CD14-positive monocyte (primary cell): ENCODE results near the gene EMILIN1. TPM values are rescaled to one million over a fixed set of nuclear protein-coding genes. Genes with fewer than 3 reads are reported as not detected.

Source experiments
- DNase-seq, 3 donors: peaks; one replicate each; pipeline ENCODE4 v3.0.0-alpha.2; 2011 to 2022
- H2AFZ ChIP-seq: 2 replicates; pipeline ENCODE4 v1.6.0; 2012; ENCODE audit warnings: mild to moderate bottlenecking, low read depth, low read length, inconsistent platforms; ENCODE audit not compliant: insufficient read depth, poor library complexity, severe bottlenecking
- H3K27ac ChIP-seq, 2 donors: 1 replicate in 1 of 2; 2 replicates in 1 of 2; pipeline ENCODE4 v1.5.1; 2012 to 2013; ENCODE audit warnings: low read length in 2 of 2, control low read depth in 1 of 2, inconsistent platforms in 1 of 2, low read depth in 1 of 2, mild to moderate bottlenecking in 1 of 2
- H3K27me3 ChIP-seq, 2 donors: one replicate each; pipeline versions ENCODE4 v1.6.0 to v1.6.1; 2011 to 2013; ENCODE audit warnings: low read length in 2 of 2; ENCODE audit not compliant: control insufficient read depth in 2 of 2, insufficient read depth in 2 of 2
- H3K36me3 ChIP-seq, 2 donors: replicated peaks in 1 of 2; 1 replicate in 1 of 2; 2 replicates in 1 of 2; pipeline versions ENCODE4 v1.5.1 to v1.6.1; 2012 to 2013; ENCODE audit warnings: low read length in 2 of 2, control low read depth in 1 of 2, inconsistent platforms in 1 of 2, mild to moderate bottlenecking in 1 of 2; ENCODE audit not compliant: insufficient read depth in 2 of 2, control insufficient read depth in 1 of 2
- H3K4me1 ChIP-seq, 2 donors: 1 replicate in 1 of 2; 2 replicates in 1 of 2; pipeline versions ENCODE4 v1.5.1 to v1.6.1; 2012 to 2013; ENCODE audit warnings: low read length in 2 of 2, control low read depth in 1 of 2, inconsistent platforms in 1 of 2, mild to moderate bottlenecking in 1 of 2, moderate library complexity in 1 of 2; ENCODE audit not compliant: insufficient read depth in 2 of 2, control insufficient read depth in 1 of 2
- H3K4me2 ChIP-seq: replicated peaks from 2 replicates; pipeline ENCODE3; 2012; ENCODE audit warnings: low read length, moderate library complexity, mild to moderate bottlenecking; ENCODE audit not compliant: poor library complexity, severe bottlenecking; ENCODE audit errors: extremely low read depth
- H3K4me3 ChIP-seq, 3 experiments: fragments of 200-600 bp in 1 of 3; sonication (generic) in 1 of 3; replicated peaks in 1 of 3; 1 replicate in 2 of 3; 2 replicates in 1 of 3; pipeline ENCODE4 v1.5.1; 2011 to 2013; ENCODE audit warnings: low read length in 3 of 3, mild to moderate bottlenecking in 3 of 3, control low read depth in 2 of 3, low read depth in 2 of 3, inconsistent platforms in 1 of 3, moderate library complexity in 1 of 3
- H3K79me2 ChIP-seq: 2 replicates; pipeline ENCODE4 v1.6.0; 2012; ENCODE audit warnings: mild to moderate bottlenecking, control low read depth, inconsistent platforms, low read length, moderate library complexity; ENCODE audit not compliant: insufficient read depth
- H3K9ac ChIP-seq: 2 replicates; pipeline ENCODE4 v1.6.0; 2017; ENCODE audit warnings: low read length, mild to moderate bottlenecking; ENCODE audit not compliant: insufficient read depth, poor library complexity, severe bottlenecking
- H3K9me3 ChIP-seq, 2 donors: replicated peaks in 1 of 2; 1 replicate in 1 of 2; 2 replicates in 1 of 2; pipeline versions ENCODE4 v1.5.1 to v1.6.1; 2012 to 2013; ENCODE audit warnings: low read length in 2 of 2, control low read depth in 1 of 2; ENCODE audit not compliant: control insufficient read depth in 1 of 2, insufficient read depth in 1 of 2
- H4K20me1 ChIP-seq: 2 replicates; pipeline ENCODE4 v1.6.0; 2012; ENCODE audit warnings: mild to moderate bottlenecking, low read length, control low read depth, moderate library complexity; ENCODE audit not compliant: insufficient read depth
- H3K27ac Mint-ChIP-seq, 7 donors: one replicate each; pipeline ENCODE4 v1.8.0; 2020; ENCODE audit warnings: mild to moderate bottlenecking in 7 of 7, mixed read lengths in 7 of 7, moderate library complexity in 6 of 7, inconsistent platforms in 2 of 7
- H3K27me3 Mint-ChIP-seq, 3 donors: one replicate each; pipeline ENCODE4 v1.8.0; 2021 to 2022; ENCODE audit warnings: low read depth in 3 of 3, mild to moderate bottlenecking in 3 of 3, mixed read lengths in 3 of 3, moderate library complexity in 3 of 3, inconsistent platforms in 1 of 3
- H3K36me3 Mint-ChIP-seq, 2 donors: one replicate each; pipeline ENCODE4 v1.8.0; 2020; ENCODE audit warnings: mixed read lengths in 2 of 2, inconsistent platforms in 1 of 2, mild to moderate bottlenecking in 1 of 2
- H3K4me1 Mint-ChIP-seq: one replicate; pipeline ENCODE4 v1.8.0; 2020; ENCODE audit warnings: mild to moderate bottlenecking, mixed read lengths
- H3K4me3 Mint-ChIP-seq, 2 donors: one replicate each; pipeline ENCODE4 v1.8.0; 2020; ENCODE audit warnings: mild to moderate bottlenecking in 2 of 2, mixed read lengths in 2 of 2, moderate library complexity in 1 of 2
- H3K9me3 Mint-ChIP-seq, 7 donors: one replicate each; pipeline ENCODE4 v1.8.0; 2020 to 2022; ENCODE audit warnings: mixed read lengths in 7 of 7, mild to moderate bottlenecking in 6 of 7, moderate library complexity in 6 of 7, inconsistent platforms in 2 of 7
- WGBS: methylation state at CpG from one replicate; pipeline ENCODE4 v1.1.5; 2013; ENCODE audit warnings: missing lambda C conversion rate; ENCODE audit not compliant: insufficient coverage; 5-methylcytosine and 5-hydroxymethylcytosine counted together
- intact Hi-C, 2 donors: fragments of 100-400 bp; cut with micrococcal nuclease; formaldehyde crosslinking; loops; one replicate each; pipeline versions ENCODE4 v1.15.0 to v1.15.1; 2023
- polyA plus RNA-seq, 3 donors: library from polyadenylated mRNA; depleted of rRNA in 1 of 3; unstranded in 2 of 3; stranded (reverse) in 1 of 3; fragments of 300-500 nt in 2 of 3; fragments of >200 nt in 1 of 3; fragmentation: Illumina TruSeq in 2 of 3; gene quantifications; 1 replicate in 2 of 3; 2 replicates in 1 of 3; pipeline ENCODE4 v1.2.3, GENCODE V29; 2012 to 2021
- TF ChIP-seq, protein P1 (sequence below): fragments of 200-600 bp; IDR thresholded peaks from one replicate; pipeline ENCODE4 v1.8.0; 2022; ENCODE audit warnings: antibody characterized with exemption, mild to moderate bottlenecking

The EMILIN1 gene
- polyA plus RNA-seq, 3 donors: 0.43 to 1.0 (median 0.44) TPM

DNA sequence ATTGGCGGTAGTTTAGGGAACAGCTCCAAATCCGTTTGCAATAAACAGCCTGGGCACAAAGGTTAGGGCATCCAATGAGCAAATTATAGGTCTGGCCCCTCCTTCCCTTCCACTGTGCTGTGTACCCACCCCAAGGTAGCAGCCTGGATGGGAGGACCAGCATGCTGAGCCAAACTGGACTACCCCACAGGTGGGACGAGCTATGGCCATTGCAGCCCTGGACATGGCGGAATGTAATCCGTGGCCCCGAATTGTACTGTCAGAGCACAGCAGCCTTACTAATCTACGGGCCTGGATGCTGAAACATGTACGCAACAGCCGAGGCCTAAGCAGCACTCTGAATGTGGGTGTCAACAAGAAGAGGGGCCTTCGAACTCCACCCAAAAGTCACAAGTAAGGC is 20.2 kb upstream of the EMILIN1 start:
- peaks cover 21 to 60% of the 10 kb centered on the region in 2 donors for H3K36me3 ChIP-seq
- H3K9me3 ChIP-seq: no peaks in the 10 kb centered on the region
- no peaks in the 10 kb centered on the region for H3K27me3 ChIP-seq
- 100% methylated on average over 9 of the region's 10 CpGs for WGBS
- H3K4me3 ChIP-seq: no peak overlapping the region
- intact Hi-C loops: no loop called here
- H2AFZ ChIP-seq: no peak overlapping the region
- H3K9ac ChIP-seq: no peak overlapping the region
- no peak overlapping the region for H3K4me2 ChIP-seq
- Mint-ChIP-seq H3K36me3 (peaks cover 38 to 59% of the 10 kb centered on the region in 2 donors), H3K4me3 (no peak overlapping the region), H3K27me3 (no peaks in the 10 kb centered on the region), H3K4me1 (no peaks in the 10 kb centered on the region), H3K9me3 (no peaks in the 10 kb centered on the region), H3K27ac (no peak overlapping the region)
- TF ChIP-seq, protein P1, sequence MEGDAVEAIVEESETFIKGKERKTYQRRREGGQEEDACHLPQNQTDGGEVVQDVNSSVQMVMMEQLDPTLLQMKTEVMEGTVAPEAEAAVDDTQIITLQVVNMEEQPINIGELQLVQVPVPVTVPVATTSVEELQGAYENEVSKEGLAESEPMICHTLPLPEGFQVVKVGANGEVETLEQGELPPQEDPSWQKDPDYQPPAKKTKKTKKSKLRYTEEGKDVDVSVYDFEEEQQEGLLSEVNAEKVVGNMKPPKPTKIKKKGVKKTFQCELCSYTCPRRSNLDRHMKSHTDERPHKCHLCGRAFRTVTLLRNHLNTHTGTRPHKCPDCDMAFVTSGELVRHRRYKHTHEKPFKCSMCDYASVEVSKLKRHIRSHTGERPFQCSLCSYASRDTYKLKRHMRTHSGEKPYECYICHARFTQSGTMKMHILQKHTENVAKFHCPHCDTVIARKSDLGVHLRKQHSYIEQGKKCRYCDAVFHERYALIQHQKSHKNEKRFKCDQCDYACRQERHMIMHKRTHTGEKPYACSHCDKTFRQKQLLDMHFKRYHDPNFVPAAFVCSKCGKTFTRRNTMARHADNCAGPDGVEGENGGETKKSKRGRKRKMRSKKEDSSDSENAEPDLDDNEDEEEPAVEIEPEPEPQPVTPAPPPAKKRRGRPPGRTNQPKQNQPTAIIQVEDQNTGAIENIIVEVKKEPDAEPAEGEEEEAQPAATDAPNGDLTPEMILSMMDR: no peak
- no peak overlapping the region for H3K27ac ChIP-seq
- no peaks in the 10 kb centered on the region for H4K20me1 ChIP-seq
- H3K4me1 ChIP-seq: no peaks in the 10 kb centered on the region
- H3K79me2 ChIP-seq: no peaks in the 10 kb centered on the region
- DNase-seq: no peak

DNA sequence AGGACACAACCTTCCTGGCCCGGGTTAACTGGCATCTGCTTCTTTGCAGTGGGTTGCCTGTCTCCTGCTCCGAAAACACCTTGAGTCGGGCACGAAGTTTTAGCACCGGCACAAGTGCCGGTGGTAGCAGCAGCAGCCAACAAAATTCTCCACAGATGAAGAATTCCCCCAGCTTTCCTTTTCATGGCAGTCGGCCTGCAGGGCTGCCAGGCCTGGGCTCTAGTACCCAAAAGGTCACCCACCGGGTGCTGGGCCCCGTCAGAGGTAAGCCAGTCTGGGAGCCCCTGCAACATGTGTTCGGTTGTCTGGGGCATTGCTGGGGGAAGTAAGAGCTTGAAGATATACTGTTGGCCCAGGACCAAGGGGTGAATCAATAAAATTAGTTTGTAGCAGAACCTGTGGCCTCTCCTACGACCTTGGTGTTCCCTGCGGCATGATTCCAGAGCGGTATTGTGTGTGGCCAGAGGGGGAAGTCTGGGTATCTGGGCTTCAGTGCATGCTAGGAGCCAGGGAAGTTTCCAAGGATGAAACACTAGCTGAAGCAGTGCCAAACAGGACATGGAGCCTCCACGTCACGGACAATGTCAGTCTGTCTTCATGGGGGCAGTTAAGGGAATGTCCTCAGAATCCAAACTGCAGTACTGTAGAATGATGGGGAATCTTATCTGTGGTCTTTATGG is 19.1 kb upstream of the EMILIN1 start:
- DNase-seq: no peak
- no peak overlapping the region for H3K9ac ChIP-seq
- H3K4me1 ChIP-seq: no peaks in the 10 kb centered on the region
- H3K9me3 ChIP-seq: no peaks in the 10 kb centered on the region
- H3K36me3 ChIP-seq: peaks cover 21 to 59% of the 10 kb centered on the region in 2 donors
- no peak overlapping the region for H3K4me3 Mint-ChIP-seq
- no peaks in the 10 kb centered on the region for H3K4me1 Mint-ChIP-seq
- H3K27ac ChIP-seq: no peak overlapping the region
- no peaks in the 10 kb centered on the region for H3K27me3 ChIP-seq
- peak overlapping the region in 4 of 7 donors; percentile 8 to 42 (median 22) for H3K27ac Mint-ChIP-seq
- intact Hi-C loops: no loop called here
- H4K20me1 ChIP-seq: no peaks in the 10 kb centered on the region
- no peaks in the 10 kb centered on the region for H3K9me3 Mint-ChIP-seq
- TF ChIP-seq, protein P1: no peak
- H3K79me2 ChIP-seq: no peaks in the 10 kb centered on the region
- H3K36me3 Mint-ChIP-seq: peaks cover 38 to 57% of the 10 kb centered on the region in 2 donors
- peaks cover 0 to 2% (median 0%) of the 10 kb centered on the region in 3 donors for H3K27me3 Mint-ChIP-seq
- H3K4me2 ChIP-seq: no peak overlapping the region
- no peak overlapping the region for H3K4me3 ChIP-seq
- H2AFZ ChIP-seq: no peak overlapping the region
- WGBS: 96% methylated on average over 15 of the region's 15 CpGs
